ENCODE measurements around the gene TMBIM4.

The TMBIM4 gene

DNA sequence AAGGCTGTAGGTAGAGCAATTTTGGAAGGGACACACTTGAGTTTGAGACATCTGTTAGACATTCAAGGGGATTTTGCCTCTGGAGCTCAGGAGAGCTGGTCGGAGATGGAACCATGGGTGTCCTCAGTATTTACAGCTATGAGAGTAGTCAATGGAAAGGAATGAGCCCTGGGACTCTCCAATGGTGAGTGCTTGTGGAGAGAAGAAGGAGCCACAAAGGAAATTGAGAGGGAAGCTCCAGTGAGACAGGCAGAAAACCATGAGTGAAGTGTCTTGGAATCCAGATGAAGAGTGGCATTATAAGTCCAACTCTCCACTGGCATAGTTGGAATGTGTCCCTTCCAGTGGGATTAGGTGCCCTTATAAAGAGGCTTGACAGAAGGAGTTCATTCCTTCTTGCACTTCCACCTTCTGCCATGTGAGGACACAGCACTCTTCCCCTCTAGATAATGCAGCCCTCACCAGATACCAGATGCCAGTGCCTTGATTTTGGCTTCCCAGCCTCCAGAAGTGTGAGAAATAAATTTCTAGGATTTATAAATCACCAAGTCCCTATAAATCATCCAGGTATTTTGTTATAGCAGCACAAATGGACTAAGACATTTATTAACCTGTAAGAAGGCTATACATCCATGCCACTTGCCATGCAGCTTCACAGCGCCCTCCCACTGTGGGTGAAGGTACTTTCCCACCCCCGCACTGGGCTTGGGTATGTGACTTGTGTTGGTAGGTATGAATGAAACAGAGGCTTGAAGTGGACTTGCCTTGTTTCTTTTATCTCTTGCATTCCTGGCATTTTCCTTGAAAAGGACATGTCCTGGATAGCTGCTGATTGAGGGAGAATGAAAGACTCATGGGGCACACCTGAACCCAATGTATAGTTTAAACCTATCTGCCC is 66.5 kb downstream of the TMBIM4 start:
- DNase-seq (ENCODE audit: insufficient read length, low spot score) = no peak

DNA sequence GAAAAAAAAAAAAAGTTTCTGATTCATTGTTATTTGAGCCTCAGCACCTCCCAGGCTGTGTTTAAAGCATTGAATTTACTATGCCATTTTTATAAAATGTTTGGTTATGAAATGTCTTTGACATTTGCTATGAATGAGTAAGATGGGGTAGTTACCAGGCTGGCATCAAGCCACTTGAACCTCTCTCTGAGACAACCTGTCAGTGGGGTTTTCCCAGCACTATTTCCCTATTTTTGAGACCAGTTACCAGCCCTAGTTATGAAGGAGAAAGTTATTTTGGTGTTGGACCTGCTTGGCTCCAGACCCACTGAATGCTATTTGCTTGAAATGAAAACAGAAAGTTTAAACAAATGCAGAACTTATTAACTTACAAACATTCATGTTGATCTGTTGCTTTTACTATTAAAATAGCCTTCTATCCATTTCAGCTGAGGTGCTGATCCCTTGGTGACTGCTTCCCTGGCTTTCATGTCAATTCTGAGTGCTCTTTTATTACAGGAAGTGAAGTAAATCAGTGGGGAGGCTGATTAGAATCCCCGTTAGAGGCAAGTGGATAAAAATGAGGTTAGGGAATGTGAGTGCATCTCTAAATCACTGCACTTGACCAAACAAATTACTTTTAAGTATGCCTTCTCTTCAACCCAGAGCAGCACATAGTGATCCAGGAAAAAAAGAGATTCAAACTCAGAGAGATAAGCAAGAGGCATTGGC is 77.1 kb downstream of the TMBIM4 start:
- DNase-seq (ENCODE audit: insufficient read length, low spot score) (no peak), FAIRE-seq (no peak)

More for the DNA sequence above, 66.5 kb downstream of the TMBIM4 start:
- FAIRE-seq = no peak

DNA sequence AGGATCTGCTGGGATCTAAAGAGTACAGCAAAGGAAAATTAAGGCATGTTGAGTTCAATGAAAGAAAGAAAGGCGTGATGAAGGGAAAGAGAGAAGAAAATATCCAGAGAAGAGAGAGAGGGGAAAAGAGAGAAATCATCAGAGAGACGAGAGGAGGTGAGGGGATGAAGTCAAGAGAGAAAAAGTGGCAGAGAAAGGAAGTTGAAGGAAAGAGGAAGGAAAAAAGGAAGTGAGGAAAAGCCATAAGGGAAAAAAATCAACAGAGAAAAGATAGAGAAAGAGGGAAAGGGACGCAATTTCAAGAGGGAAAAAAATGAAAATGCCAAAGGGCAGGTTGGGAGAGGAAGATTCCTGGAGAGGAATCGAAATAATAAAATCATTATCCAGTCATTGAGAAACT is 79.6 kb downstream of the TMBIM4 start:
- FAIRE-seq (no peak), DNase-seq (ENCODE audit: insufficient read length, low spot score) (no peak)

DNA sequence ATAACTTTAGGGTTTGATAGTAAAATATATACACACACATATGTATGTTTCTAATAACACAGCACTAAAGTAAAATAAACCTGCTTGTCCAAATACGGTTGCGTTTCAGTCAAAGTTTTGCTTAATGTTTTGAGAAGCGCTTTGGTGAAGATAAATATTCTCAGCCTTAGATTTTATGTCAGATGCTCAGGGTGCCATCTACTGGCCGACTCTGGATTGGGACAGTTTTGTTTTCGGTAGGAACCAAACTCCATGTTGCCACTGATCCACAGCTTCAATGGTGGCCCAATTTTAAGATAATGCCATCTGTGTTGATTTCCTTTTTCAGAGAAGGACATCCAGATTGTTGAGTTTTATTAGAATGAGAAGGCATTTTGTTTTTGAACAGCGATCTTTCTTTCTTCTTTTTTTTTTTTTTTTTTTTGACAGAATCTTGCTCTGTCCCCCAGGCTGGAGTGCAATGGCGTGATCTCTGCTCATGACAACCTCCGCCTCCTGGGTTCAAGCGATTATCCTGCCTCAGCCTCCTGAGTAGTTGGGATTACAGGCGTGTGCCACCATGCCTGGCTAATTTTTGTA is 82.3 kb downstream of the TMBIM4 start:
- DNase-seq (ENCODE audit: insufficient read length, low spot score) (peak; percentile 48), FAIRE-seq (no peak)

DNA sequence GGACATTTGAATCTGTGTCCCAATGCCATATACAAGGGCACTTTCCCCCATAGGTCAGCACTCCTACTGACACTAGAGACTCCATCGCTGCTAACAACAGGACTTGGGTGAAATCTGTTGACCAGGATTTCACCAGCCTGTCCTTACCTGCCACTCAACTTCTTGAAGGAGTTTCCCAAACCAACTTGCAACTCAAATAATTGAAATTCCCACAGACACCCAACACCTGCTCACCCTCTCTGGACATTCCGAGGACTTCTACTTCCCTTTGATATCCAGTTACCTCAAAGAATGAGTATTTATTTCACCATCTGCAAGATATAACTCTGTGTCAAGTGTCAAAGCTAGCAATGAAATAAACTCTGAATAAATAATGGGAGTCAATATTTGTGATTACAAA is 83.8 kb downstream of the TMBIM4 start:
- DNase-seq (ENCODE audit: insufficient read length, low spot score) (no peak), FAIRE-seq (no peak)

Measured in HTR-8/SVneo (cell line).